Caki2 (cell line): Measurements from ENCODE around the gene IPO11. TPM values are rescaled to one million over a fixed set of nuclear protein-coding genes. Genes with fewer than 3 reads are reported as not detected.
"Not testable (repeated sequence)": the region's sequence is repeated elsewhere in the genome, so short reads cannot be mapped to it uniquely, and the experiment has no call there.

ENCODE experiments used
- DNase-seq: peaks from one replicate; pipeline ENCODE4 v3.0.0-alpha.2; 2015; ENCODE audit warnings: low read depth
- in situ Hi-C: cut with HindIII; loops from 2 replicates; pipeline ENCODE4 v1.10.0; 2016; ENCODE audit warnings: low sequenced_read_pairs, low pct_unique_long_range_greater_than_20kb, mixed read lengths
- total RNA-seq: library from RNA; depleted of rRNA; stranded (reverse); fragments of >200 nt; shearing (Covaris generic); gene quantifications from 2 replicates; pipeline ENCODE4 v1.2.3, GENCODE V29; 2014; ENCODE audit warnings: low replicate concordance; rRNA removed

Gene IPO11
- total RNA-seq, 1 experiment from 2014 or later = 18.9 TPM

DNA sequence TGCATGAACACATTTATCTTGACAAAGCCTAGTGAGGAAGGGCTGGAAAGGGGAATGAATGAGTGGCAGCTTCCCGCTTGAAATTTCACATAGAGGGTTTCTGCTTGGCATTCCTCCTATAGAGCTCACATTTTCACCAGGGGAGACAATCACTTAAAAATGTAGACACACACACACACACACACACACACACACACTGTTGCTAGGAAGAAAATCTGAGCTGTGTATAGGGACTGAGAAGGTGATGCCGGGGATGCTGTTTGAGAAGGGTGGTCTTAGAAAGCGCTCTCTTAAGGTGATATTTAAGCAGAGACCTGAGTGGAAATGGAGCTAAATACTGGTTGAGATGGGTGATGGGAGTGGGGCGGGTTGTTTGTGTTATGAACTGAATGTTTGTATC is 236.5 kb downstream of the IPO11 start:
- in situ Hi-C loops = no loop called here
- DNase-seq = no peak

DNA sequence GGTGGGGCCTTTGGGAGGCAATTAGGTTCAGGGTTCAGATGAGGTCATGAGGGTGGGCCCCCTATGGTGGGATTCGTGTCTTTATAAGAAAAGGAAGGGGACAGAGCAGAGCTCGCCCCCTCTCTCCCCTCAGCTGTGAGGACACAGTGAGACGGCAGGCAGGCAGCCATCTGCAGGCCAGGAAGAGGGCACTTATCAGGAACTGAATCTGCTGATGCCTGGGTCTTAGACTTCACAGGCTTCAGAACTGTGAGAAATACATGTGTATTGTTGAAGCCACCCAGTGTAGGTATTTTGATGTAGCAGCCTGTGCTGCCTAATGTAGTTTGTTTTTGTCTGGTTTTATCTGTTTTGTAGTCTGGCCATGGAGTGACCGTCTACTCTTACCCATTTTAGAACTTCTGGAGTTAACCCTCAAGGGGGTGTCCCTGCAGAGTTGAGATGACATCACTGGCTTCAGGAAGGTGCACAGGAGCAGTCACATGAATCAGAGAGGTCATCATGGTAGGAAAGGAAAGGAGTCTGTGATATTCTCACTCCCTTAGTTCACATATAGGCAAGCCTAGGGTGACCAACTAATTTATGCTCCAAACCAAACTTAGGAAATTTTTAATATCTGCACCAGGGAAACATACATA is 237.0 kb downstream of the IPO11 start:
- no peak for DNase-seq
- in situ Hi-C loops = no loop called here

DNA sequence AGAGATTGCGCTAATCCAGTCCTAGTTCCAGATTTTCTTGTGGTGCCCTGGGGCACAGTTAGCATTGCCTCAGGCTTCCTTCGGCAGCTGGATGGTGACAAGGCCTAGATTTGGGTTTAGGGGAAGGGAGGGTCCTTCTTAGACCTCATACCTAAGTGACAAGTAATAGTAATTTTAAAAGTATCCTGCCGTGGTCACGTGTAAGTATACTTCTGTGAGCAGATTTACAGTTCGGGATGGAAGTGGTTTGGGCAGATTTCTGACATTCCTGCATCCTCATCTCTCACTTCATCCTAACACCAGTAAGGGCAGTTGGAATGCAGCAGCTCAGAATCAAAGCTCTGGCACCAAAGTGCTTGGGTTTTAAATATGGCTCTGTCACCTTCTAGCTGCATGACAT is 237.6 kb downstream of the IPO11 start:
- in situ Hi-C loops = no loop called here
- no peak for DNase-seq

DNA sequence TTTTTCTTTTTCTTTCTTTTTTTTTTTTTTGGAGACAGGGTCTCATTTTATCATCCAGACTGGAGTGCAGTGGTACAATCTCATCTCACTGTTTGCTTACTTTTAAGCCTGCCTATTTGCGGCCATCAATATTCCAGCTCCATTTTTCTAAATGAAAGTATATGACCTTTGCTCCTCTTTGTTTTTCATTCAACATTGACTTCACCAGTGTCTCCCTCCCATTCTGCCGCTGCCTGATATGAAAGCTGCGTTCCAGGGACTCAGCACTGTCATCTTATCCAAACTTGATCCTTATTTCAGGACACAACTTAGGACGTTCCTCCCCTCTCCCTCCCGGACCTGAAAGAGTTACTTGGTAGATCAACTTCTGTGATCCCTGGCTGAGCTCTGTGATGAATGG is 239.7 kb downstream of the IPO11 start:
- in situ Hi-C loops = no loop called here
- no peak for DNase-seq

DNA sequence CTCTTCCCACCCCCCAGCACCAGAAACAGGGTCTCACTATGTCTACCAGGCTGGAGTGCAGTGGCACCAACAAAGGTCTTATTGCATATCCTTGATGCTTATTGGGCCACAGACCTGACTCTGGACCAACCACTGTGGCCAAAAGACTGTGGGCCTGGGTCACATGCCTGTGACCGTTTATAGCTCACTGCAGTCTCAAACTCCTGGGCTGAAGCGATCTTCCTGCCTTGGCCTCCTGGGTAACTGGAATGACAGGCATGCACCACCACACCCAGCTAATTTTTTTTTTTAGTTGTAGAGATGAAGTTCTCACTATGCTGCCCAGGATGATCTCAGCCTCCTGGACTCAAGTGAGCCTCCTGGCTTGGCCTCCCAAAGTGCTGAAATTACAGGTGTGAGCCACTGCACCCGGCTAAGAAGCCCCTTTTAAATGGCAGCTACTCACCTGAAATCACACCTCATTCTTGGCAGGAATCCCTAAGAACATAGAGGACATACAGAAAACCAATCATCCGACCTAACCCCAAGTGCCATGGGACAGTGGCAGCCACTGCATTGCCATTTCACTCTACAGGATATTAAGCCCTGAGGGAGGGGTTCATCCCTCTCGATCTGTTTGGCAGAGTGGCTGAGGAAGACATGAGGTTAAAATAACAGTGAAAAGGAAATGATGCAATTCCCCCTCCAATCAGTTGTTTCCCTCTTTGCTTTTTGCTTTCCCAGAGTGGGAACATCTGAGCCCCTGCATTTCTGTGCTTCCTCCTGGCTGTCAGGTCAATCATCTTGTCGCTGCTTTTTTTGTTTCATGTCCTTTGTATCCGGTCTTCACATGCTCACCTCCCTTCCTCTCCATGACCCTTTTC is 240.7 kb downstream of the IPO11 start:
- no peak for DNase-seq

DNA sequence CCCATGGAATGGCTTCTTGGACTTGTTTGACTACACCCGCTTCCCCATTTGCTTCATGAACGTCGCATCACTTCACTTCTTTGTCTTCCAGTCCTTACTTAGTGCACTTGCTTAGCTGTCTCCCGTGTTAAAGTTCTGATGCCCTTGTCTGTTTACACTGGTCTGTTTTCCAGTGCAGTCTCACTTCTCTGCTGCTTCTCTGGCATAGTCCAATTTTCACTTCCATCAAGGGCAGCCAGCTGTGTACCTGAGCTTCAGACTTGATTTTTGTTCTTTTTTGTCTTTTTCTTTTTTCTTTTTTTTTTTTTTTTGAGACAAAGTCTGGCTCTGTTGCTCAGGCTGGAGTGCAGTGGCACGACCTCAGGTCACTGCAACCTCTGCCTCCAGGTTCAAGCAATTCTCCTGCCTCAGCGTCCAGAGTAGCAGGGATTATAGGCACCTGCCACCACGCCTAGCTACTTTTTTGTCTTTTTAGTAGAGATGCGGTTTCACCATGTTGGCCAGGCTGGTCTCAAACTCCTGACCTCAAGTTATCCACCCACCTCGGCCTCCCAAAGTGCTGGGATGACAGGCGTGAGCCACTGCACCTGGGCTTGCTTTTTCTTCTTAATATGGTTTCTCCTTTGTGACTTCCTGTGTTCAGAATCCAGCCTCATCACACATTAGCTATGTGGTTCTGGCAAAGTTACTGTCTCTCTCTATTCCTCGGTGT is 241.5 kb downstream of the IPO11 start:
- in situ Hi-C loops = no loop called here
- DNase-seq = no peak

More for the DNA sequence above, 240.7 kb downstream of the IPO11 start:
- in situ Hi-C loops = no loop called here

DNA sequence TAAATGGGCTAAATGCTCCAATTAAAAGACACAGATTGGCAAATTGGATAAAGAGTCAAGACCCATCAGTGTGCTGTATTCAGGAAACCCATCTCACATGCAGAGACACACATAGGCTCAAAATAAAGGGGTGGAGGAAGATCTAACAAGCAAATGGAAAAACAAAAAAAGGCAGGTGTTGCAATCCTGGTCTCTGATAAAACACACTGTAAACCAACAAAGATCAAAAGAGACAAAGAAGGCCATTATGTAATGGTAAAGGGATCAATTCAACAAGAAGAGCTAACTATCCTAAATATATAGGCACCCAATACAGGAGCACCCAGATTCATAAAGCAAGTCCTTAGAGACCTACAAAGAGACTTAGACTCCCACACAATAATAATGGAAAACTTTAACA is 245.2 kb downstream of the IPO11 start:
- in situ Hi-C loops, DNase-seq: not testable (repeated sequence)

DNA sequence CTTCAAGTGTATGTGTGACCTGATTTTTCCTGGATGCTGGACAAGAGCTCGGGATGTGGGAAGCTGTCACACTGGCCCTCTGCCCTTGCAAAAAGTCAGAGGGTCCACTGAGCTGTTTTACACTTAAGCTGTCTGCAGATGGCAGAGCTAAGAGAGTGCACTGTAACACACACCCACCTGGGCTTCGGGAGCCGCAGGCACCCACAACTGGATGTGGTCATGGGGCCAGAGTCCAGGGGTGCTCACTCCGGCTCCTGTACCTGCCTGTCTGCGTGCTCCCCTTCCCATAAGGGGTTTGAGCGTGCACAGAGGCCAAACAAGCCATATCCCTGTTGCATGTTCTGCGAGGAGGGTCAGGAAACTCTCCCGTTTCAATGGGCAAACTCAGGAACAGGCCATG is 248.6 kb downstream of the IPO11 start:
- DNase-seq = no peak
- in situ Hi-C loops = no loop called here

DNA sequence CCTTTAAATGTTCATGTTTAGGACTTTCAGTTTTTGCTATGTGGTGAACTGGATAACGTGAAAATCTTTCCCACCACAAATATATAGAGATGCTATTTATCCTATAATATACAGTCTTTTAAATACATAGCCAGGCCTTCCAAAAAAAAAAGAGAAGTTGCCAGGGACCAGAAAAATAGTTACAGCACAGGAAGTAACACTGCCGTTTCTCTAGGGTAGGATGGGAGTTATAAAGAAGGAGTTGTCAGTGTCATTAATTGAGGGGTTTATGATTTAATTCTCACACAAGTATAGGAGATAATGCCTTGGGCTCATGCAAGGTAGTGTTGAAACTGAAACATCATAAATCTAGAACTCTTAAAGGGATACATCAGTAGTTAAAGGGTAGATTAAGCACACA is 250.0 kb downstream of the IPO11 start:
- no peak for DNase-seq
- in situ Hi-C loops = no loop called here

DNA sequence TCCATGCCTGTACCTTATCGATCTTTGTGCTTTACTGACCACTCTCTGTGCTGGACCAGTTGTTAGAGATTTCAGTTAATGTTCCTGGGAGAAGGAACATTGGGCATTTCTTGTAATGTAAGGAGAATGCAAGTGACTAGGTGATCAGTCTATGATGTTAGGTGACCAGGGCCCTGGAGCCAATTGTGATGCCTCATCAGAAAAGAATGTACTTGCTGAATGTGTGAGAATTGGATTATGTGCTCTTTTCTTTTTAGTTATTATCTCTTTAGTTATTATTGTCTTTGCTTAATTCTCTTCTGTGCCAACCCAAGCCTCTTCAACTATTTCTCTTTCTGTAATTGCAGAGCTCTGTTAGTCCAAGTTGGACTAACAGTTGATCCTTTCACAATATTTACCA is 258.9 kb downstream of the IPO11 start:
- in situ Hi-C loops = no loop called here
- DNase-seq = no peak

DNA sequence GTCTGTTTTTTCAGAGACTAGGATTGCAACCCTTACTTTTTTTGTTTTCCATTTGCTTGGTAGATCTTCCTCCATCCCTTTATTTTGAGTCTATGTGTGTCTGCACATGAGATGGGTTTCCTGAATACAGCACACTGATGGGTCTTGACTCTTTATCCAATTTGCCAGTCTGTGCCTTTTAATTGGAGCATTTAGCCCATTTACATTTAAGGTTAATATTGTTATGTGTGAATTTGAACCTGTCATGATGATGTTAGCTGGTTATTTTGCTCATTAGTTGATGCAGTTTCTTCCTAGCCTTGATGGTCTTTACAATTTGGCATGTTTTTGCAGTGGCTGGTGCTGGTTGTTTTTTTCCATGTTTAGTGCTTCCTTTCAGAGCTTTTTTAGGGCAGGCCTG is 264.0 kb downstream of the IPO11 start:
- in situ Hi-C loops = not testable (repeated sequence)

More for the DNA sequence above, 264.0 kb downstream of the IPO11 start:
- not testable (repeated sequence) for DNase-seq

Other genes with a start within 250 kb of the IPO11 start
- gene KIF2A, start 106.6 kb upstream of the IPO11 start, total RNA-seq = 17.8 and 25.1 TPM in 2 replicates
- 17.8 and 19.3 TPM in 2 replicates for gene DIMT1, start 8.9 kb upstream of the IPO11 start, total RNA-seq
- gene LRRC70, start 166.1 kb downstream of the IPO11 start, total RNA-seq = not detected in 2 replicates